ENCODE results near the gene VSTM4.

VSTM4 gene

DNA sequence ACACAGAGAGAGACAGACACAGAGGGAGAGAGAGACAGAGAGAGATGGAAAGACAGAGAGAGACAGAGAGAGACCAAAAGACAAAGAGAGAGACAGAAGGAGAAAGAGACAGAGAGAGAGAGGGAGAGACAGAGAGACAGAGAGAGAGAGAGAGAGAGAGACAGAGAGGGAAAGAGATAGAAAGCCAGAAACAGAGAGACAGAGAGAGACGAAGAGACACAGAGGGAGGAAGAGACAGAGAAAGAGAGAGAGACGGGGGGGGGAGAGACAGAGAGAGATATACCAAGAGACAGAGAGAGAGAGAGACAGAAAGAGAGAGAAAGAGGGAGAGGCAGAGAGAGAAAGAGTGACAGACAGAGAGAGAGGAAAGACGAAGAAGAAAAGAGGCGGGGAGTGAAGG, 10.2 kb downstream of the VSTM4 start:
- TF ChIP-seq EZH2phosphoT487 (IDR thresholded peaks at IDR 0.05; ENCODE audit: borderline replicate concordance): no peak
- TF ChIP-seq, protein P1, sequence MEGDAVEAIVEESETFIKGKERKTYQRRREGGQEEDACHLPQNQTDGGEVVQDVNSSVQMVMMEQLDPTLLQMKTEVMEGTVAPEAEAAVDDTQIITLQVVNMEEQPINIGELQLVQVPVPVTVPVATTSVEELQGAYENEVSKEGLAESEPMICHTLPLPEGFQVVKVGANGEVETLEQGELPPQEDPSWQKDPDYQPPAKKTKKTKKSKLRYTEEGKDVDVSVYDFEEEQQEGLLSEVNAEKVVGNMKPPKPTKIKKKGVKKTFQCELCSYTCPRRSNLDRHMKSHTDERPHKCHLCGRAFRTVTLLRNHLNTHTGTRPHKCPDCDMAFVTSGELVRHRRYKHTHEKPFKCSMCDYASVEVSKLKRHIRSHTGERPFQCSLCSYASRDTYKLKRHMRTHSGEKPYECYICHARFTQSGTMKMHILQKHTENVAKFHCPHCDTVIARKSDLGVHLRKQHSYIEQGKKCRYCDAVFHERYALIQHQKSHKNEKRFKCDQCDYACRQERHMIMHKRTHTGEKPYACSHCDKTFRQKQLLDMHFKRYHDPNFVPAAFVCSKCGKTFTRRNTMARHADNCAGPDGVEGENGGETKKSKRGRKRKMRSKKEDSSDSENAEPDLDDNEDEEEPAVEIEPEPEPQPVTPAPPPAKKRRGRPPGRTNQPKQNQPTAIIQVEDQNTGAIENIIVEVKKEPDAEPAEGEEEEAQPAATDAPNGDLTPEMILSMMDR (conservative IDR thresholded peaks at IDR 0.05; ENCODE audit: low read length): no peak
- Histone ChIP-seq H3K9ac (ENCODE audit: low read depth, low read length, poor library complexity, severe bottlenecking) (no peak overlapping the region), H3K79me2 (ENCODE audit: insufficient read depth, low read length) (no peaks in the 10 kb centered on the region), H3K27me3 (ENCODE audit: insufficient read depth, low read length, poor library complexity, severe bottlenecking) (no peaks in the 10 kb centered on the region), H3K4me2 (ENCODE audit: low read depth, low read length, poor library complexity, severe bottlenecking) (no peak overlapping the region), H3K36me3 (ENCODE audit: insufficient read depth, low read length) (no peaks in the 10 kb centered on the region), H2AFZ (ENCODE audit: low read length) (no peak overlapping the region), H3F3A (ENCODE audit: low read depth) (no peaks in the 10 kb centered on the region), H3K4me3 (ENCODE audit: low read length, poor library complexity, severe bottlenecking) (no peak overlapping the region), H3K9me3 (ENCODE audit: insufficient read depth, low read depth, low read length) (no peaks in the 10 kb centered on the region), H4K20me1 (ENCODE audit: insufficient read depth, low read length, poor library complexity, severe bottlenecking) (no peaks in the 10 kb centered on the region), H3K4me1 (ENCODE audit: insufficient read depth, low read length, poor library complexity, severe bottlenecking) (no peaks in the 10 kb centered on the region), H3K9me2 (replicated peaks; ENCODE audit: low read depth, low read length) (no peaks in the 10 kb centered on the region)

- Histone ChIP-seq H3K4me3 (ENCODE audit: low read length, poor library complexity, severe bottlenecking) (no peak overlapping the region), H3F3A (ENCODE audit: low read depth) (no peaks in the 10 kb centered on the region), H2AFZ (ENCODE audit: low read length) (no peak overlapping the region), H4K20me1 (ENCODE audit: insufficient read depth, low read length, poor library complexity, severe bottlenecking) (no peaks in the 10 kb centered on the region), H3K9ac (ENCODE audit: low read depth, low read length, poor library complexity, severe bottlenecking) (no peak overlapping the region), H3K9me3 (ENCODE audit: insufficient read depth, low read depth, low read length) (no peaks in the 10 kb centered on the region), H3K4me2 (ENCODE audit: low read depth, low read length, poor library complexity, severe bottlenecking) (no peak overlapping the region), H3K79me2 (ENCODE audit: insufficient read depth, low read length) (no peaks in the 10 kb centered on the region), H3K9me2 (replicated peaks; ENCODE audit: low read depth, low read length) (no peaks in the 10 kb centered on the region), H3K4me1 (ENCODE audit: insufficient read depth, low read length, poor library complexity, severe bottlenecking) (no peaks in the 10 kb centered on the region), H3K27me3 (ENCODE audit: insufficient read depth, low read length, poor library complexity, severe bottlenecking) (no peaks in the 10 kb centered on the region), H3K36me3 (ENCODE audit: insufficient read depth, low read length) (no peaks in the 10 kb centered on the region)
- TF ChIP-seq, protein P1 (conservative IDR thresholded peaks at IDR 0.05; ENCODE audit: low read length): no peak
- TF ChIP-seq EZH2phosphoT487 (IDR thresholded peaks at IDR 0.05; ENCODE audit: borderline replicate concordance): no peak
These were observed 11.0 kb downstream of the VSTM4 start for GRCh38 chr10:49104323-49104722.

DNA sequence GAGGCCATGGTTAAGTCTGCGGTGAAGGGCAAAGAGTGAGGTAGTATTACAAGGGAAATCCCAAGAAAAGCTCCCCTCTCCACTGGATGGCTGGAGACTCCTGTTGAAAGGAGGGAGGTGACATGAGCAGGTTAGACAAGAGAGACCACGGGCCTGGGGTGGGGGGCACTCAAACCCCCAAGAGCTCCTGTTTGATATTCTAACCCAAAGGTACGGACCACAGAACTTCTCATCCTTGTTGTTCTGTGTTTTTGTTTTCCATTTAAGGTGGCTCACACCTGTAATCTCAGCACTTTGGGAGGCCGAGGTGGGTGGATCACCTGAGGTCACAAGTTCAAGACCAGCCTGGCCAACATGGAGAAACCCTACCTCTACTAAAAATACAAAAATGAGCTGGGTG, 11.6 kb downstream of the VSTM4 start:
- Histone ChIP-seq H3K36me3 (ENCODE audit: insufficient read depth, low read length) (no peaks in the 10 kb centered on the region), H3K79me2 (ENCODE audit: insufficient read depth, low read length) (no peaks in the 10 kb centered on the region), H3K9me2 (replicated peaks; ENCODE audit: low read depth, low read length) (no peaks in the 10 kb centered on the region), H3K4me3 (ENCODE audit: low read length, poor library complexity, severe bottlenecking) (no peak overlapping the region), H4K20me1 (ENCODE audit: insufficient read depth, low read length, poor library complexity, severe bottlenecking) (no peaks in the 10 kb centered on the region), H2AFZ (ENCODE audit: low read length) (no peak overlapping the region), H3F3A (ENCODE audit: low read depth) (no peaks in the 10 kb centered on the region), H3K27me3 (ENCODE audit: insufficient read depth, low read length, poor library complexity, severe bottlenecking) (no peaks in the 10 kb centered on the region), H3K4me1 (ENCODE audit: insufficient read depth, low read length, poor library complexity, severe bottlenecking) (no peaks in the 10 kb centered on the region), H3K9me3 (ENCODE audit: insufficient read depth, low read depth, low read length) (no peaks in the 10 kb centered on the region), H3K9ac (ENCODE audit: low read depth, low read length, poor library complexity, severe bottlenecking) (no peak overlapping the region), H3K4me2 (ENCODE audit: low read depth, low read length, poor library complexity, severe bottlenecking) (no peak overlapping the region)
- no peak for TF ChIP-seq EZH2phosphoT487 (IDR thresholded peaks at IDR 0.05; ENCODE audit: borderline replicate concordance)
- TF ChIP-seq, protein P1 (conservative IDR thresholded peaks at IDR 0.05; ENCODE audit: low read length): no peak

Data from Loucy (cell line).